Retinal pigment epithelial cell (primary cell): ENCODE data around the gene EMILIN2.

Experiments
- DNase-seq: peaks from one replicate; pipeline ENCODE4 v3.0.0-alpha.2; 2010; ENCODE audit warnings: low read depth
- H3K4me3 ChIP-seq: 2 replicates; pipeline ENCODE4 v1.5.1; 2011; ENCODE audit warnings: mild to moderate bottlenecking, low read length, control low read depth, moderate library complexity
- TF ChIP-seq, protein P1 (sequence below): conservative IDR thresholded peaks from 2 replicates; pipeline ENCODE4 v1.5.1; 2011; ENCODE audit warnings: low read depth, low read length, control low read depth, inconsistent platforms

Gene EMILIN2

GRCh38 chr18:2869207-2869606 is 22.4 kb downstream of the EMILIN2 start:
- H3K4me3 ChIP-seq, result no peak overlapping the region
- TF ChIP-seq, protein P1, sequence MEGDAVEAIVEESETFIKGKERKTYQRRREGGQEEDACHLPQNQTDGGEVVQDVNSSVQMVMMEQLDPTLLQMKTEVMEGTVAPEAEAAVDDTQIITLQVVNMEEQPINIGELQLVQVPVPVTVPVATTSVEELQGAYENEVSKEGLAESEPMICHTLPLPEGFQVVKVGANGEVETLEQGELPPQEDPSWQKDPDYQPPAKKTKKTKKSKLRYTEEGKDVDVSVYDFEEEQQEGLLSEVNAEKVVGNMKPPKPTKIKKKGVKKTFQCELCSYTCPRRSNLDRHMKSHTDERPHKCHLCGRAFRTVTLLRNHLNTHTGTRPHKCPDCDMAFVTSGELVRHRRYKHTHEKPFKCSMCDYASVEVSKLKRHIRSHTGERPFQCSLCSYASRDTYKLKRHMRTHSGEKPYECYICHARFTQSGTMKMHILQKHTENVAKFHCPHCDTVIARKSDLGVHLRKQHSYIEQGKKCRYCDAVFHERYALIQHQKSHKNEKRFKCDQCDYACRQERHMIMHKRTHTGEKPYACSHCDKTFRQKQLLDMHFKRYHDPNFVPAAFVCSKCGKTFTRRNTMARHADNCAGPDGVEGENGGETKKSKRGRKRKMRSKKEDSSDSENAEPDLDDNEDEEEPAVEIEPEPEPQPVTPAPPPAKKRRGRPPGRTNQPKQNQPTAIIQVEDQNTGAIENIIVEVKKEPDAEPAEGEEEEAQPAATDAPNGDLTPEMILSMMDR, result no peak
- DNase-seq, result no peak

DNA sequence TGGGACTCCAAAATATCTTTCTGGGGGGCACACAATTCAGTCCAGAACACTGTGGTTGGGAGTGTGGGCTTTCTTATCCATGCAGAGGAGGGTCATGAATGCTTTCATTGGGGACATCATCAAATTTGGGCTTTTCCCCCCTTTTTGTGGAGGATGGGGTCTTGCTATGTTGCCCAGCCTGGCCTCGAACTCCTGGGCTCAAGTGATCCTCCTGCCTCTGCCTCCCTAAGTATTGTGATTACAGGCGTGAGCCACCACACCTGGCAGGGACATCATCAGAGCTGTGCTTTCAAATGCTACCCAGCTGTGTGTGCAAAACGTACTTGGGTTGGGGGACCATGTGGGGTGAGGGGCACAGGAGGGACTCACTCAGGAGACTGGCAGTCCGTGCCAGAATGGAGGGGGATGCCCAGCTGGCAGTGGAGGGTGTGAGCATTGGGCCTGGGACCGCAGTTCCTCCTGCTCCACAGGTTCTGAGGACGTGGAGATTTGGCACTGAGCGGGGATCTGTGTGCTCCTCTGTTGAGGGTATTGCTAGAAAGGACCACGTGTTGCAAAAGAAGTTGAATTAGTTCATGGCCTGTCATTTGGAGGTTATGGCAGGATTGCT is 24.4 kb downstream of the EMILIN2 start:
- TF ChIP-seq, protein P1, result no peak
- no peak for DNase-seq
- H3K4me3 ChIP-seq, result no peak overlapping the region

DNA sequence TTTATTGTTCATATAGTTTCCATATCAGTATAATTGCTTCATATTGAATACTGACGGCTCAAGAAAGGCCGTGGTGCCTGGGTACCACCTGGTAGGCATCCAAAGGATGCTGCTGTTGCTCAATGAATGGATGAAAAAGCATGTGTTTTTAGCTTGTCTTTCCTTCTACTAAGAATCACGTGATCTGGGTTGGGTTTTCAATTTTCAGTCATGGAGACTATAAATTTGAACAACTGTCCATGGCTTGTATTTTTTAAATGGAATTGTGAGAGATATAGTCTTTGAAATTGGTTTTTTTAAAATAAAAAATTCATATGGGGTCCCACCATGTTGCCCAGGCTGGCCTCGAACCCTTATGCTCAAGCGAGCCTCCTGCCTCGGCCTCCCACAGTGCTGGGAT is 25.3 kb downstream of the EMILIN2 start:
- no peak overlapping the region for H3K4me3 ChIP-seq
- TF ChIP-seq, protein P1, result no peak
- no peak for DNase-seq

DNA sequence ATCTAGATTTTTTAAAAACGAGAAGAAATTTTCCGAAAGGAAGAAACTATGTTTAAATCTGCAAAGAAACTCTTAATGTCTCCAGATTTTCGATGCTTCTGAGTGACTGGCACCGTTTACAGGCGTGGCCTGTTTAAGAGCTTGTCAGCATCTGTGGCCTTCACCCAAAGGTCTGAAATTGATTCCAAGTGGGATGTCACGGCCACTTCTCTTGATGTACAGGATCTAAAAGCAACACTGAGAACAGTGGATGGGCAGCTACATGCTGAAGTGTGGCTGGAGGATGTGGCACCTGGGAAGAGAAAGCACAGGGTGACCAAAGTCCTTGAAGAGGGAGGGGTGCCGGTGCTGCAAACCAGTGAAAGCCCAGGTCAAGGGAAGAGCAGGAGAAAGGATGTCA is 28.0 kb downstream of the EMILIN2 start:
- no peak overlapping the region for H3K4me3 ChIP-seq
- TF ChIP-seq, protein P1, result no peak
- no peak for DNase-seq

GRCh38 chr18:2878656-2879330 is 32.0 kb downstream of the EMILIN2 start:
- TF ChIP-seq, protein P1, result no peak
- no peak for DNase-seq
- no peak overlapping the region for H3K4me3 ChIP-seq

DNA sequence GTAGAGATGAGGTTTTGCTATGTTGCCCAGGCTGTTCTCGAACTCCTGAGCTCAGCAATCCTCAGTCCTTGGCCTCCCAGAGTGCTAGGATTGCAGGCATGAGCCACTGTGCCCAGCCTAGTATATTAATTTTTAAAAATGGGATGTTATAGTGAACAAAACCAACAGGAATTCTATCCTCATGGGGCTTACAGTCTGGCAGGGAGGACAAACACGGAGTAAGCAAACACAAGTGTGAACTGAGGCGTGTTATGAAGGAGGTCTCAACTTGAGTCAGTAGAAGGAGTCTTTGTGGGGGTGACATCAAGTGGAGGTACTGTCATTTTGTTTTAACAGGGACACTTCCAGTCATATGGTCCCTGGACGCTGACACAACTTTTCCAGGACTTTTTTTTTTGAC is 33.1 kb downstream of the EMILIN2 start:
- no peak for DNase-seq
- TF ChIP-seq, protein P1, result no peak

DNA sequence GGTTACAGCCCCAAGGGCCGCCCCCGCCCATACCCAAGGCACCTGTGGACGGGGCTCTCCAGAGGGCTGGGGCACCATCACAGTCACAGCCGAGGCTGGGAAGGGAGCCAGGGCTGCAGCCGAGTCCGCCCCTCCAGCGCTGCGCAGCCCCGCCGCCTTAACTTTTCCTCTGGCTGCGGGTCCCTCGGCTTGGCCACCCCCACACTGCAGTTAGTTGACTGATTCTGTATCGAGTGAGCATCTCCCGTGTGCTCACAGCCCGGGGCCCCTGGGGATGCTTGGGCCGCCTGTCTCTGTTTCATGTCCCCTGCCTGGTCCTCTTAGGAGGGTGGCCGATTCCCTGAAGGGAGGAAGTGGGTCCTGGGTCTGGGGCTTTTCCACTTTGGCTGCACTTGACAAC is 33.7 kb downstream of the EMILIN2 start:
- DNase-seq, result no peak
- TF ChIP-seq, protein P1, result no peak
- no peak overlapping the region for H3K4me3 ChIP-seq

More for the DNA sequence above, 33.1 kb downstream of the EMILIN2 start:
- H3K4me3 ChIP-seq, result no peak overlapping the region
